ENCODE data around the gene OLFML2A.
"Not testable (repeated sequence)": the region's sequence is repeated elsewhere in the genome, so short reads cannot be mapped to it uniquely, and the experiment has no call there.

OLFML2A gene

GRCh38 chr9:124820698-124821623 lies 44.0 kb downstream of the OLFML2A start:
- no peak for DNase-seq (ENCODE audit: low read depth in 3 of 3)

DNA sequence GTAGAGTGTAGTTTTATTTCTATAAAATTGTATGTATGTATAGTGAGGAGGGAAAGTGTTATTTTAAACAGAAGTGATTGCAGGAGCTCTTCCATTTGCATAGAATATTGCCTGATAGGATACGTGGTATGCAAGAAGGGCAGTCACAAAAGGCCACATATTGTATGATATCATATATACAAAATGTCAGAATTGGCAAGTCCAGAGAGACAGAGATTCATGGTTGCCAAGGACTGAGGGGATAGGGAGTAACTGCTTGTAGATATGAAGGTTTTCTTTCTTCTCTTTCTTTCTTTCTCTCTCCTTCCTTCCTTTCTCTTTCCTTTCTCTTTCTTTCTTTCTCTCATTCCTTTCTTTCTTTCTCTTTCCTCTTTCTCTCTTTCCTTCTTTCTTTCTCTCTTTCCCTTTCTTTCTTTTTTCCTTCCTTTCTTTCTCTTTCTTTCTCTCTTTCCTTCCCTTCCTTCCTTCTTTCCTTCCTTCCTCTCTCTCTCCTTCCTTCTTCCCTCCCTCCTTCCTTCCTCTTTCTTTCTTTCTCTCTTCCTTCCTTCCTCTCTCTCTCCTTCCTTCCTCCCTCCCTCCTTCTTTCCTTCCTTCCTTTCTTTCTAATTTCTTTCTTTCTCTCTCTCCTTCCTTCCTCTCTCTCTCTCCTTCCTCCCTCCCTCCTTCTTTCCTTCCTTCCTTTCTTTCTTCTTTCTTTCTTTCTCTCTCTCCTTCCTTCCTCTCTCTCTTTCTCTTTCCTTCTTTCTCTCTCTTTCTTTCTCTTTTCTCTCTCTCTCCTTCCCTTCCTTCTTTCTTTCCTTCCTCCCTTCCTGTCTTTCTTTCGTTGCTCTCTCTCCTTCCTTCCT lies 51.8 kb downstream of the OLFML2A start:
- no peak for DNase-seq (ENCODE audit: low read depth in 3 of 3)

DNA sequence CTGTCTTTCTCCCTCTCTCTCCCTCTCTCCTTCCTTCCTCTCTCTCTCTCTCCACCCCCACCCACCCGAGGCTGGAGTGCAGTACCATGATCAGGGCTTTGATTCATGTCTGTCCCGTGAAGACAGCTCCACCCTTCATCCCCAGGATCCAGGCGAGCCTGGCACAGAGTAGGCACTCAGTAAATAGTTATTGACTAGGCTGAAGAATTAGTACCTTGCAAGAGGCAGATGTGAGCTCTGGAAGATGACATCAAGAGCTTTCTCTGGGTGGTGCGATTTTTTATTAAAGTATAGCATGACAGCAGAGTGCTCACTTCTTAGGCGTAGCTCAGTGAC lies 52.4 kb downstream of the OLFML2A start:
- DNase-seq (ENCODE audit: low read depth in 3 of 3): no peak

DNA sequence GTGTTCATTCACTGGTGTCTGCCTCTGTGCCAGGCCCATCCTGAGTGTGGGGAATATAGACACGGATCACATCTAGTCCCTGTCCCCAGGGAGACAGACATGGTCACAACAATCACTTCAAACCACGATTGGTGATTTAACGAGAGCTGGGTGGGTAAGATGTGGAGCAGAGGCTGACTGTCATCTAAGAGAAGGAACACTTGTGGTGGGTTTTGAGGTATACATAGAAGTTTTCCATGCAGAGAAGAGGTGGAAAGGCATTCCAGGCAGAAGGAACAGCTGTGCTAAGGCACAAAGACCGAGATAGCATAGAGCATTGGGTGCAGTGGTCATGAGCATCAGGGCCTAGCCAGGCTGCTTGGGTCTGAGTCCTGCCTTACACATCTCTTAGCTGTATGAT lies 53.7 kb downstream of the OLFML2A start:
- no peak for DNase-seq (ENCODE audit: low read depth in 3 of 3)

- no peak for DNase-seq (ENCODE audit: low read depth in 3 of 3)
Measured at GRCh38 chr9:124831642-124832364, 54.9 kb downstream of the OLFML2A start.

DNA sequence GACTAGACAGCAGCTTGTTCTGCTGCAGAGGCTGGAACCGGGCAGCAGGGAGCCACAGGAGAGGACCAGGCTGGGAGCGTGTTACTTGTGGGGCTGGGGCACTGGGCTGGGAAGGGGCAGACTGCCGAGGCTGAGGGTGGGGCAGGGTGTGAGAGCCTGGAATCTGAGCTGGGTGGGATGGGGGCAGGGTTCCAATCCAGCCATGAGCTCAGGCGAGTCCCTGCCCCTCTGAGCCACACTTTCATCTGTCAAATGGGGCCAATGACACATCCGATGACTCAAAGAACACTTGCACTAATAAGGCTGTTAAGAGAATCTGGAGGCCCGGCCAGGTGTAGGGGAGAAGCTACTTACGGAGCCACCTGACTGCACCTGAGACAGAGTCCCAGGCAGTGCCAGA lies 57.7 kb downstream of the OLFML2A start:
- no peak for DNase-seq (ENCODE audit: low read depth in 3 of 3)

GRCh38 chr9:124835026-124835557 lies 58.2 kb downstream of the OLFML2A start:
- DNase-seq (ENCODE audit: low read depth in 3 of 3): no peak

GRCh38 chr9:124838132-124838531 lies 61.2 kb downstream of the OLFML2A start:
- DNase-seq (ENCODE audit: low read depth in 3 of 3): not testable (repeated sequence)

DNA sequence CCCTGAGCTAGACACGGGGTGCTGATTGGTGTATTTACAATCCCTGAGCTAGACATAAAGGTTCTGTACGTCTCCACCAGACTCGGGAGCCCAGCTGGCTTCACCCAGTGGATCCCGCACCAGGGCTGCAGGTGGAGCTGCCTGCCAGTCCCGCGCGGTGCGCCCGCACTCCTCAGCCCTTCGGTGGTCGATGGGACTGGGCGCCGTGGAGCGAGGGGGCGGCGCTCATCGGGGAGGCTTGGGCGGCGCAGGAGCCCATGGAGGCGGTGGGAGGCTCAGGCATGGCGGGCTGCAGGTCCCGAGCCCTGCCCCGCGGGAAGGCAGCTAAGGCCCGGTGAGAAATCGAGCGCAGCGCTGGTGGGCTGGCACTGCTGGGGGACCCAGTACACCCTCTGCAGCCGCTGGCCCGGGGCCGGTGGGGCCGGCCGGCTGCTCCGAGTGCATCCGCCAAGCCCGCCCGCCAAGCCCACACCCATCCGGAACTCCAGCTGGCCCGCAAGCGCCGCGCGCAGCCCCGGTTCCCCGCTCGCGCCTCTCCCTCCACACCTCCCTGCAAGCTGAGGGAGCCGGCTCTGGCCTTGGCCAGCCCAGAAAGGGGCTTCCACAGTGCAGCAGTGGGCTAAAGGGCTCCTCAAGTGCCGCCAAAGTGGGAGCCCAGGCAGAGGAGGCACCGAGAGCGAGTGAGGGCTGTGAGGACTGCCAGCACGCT lies 61.8 kb downstream of the OLFML2A start:
- DNase-seq (ENCODE audit: low read depth in 3 of 3): not testable (repeated sequence)

- DNase-seq (ENCODE audit: low read depth in 3 of 3): no peak
Measured at GRCh38 chr9:124839612-124840299, 62.8 kb downstream of the OLFML2A start.

GRCh38 chr9:124840300-124840833 lies 63.4 kb downstream of the OLFML2A start:
- no peak for DNase-seq (ENCODE audit: low read depth in 3 of 3)

DNA sequence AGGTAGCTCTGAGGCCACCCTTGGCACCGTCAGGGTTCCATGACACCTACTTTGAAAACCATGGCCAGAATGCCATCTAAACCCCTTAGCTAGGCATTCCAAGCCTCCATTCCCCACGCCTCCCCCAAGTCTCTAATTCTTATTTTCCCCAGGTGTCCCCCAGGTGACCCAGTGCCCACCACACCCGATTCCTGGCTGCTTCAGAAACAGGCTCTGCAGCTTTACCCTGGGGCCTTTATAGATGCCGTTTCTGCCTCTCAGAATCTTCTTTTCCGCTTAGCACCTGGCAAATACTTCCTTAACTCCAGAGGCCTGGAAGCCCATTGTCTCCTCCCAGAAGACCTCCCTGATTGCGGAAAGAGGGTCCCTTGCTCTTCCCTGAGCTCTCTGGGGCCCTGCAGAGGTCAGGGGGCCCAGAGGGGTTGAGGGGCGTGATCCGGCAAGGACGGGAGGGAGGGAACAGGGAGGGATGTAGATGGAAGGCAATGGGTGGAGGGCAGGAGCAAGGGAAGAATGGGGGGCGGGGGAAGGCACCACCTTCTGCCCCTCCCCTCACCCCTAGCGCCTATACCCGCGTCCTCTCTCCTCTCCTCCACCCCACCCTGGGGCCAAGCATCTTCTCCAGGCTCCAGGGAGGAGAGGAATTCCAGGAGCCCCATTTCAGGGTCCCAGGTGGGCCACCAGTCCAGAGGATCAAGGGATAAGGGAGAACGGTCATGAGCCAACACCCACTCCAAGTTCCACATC lies 64.3 kb downstream of the OLFML2A start:
- no peak for DNase-seq (ENCODE audit: low read depth in 3 of 3)

GRCh38 chr9:124843456-124844034 lies 66.6 kb downstream of the OLFML2A start:
- no peak for DNase-seq (ENCODE audit: low read depth in 3 of 3)

DNA sequence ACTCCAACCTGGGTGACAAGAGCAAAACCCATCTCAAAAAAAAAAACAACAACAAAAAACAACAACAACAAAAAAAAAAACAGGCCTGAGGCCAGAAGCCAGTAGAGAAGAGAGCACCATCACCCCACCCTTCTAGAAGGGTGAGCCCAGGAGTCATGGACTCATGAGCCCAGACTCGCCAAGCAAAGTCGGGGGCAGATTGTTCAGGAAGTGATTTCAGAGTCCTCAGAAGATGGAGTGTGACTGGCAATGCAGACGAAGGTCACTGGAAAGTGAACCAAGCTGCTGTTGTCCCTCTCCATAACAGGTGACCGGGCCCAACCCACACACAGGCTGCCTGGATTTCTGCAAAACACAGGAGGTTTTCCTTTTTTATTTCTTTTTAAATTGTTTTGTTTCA lies 67.4 kb downstream of the OLFML2A start:
- DNase-seq (ENCODE audit: low read depth in 3 of 3): no peak

DNA sequence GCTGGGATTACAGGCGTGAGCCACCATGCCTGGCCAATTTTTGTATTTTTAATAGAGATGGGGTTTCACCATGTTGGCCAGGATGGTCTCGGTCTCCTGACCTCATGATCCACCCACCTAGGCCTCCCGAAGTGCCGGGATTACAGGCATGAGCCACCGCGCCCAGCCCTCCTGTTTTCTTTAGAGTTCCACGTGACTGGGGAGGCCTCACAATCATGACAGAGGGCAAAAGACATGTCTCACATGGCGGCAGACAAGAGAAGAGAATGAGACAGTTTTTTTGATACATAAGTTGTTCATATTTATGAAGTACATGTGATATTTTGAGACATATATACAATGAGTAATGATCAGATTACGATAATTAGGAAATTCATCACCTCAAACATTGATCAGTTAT lies 69.5 kb downstream of the OLFML2A start:
- DNase-seq (ENCODE audit: low read depth in 3 of 3): not testable (repeated sequence)

GRCh38 chr9:124846969-124847368 lies 70.0 kb downstream of the OLFML2A start:
- DNase-seq (ENCODE audit: low read depth in 3 of 3): no peak

DNA sequence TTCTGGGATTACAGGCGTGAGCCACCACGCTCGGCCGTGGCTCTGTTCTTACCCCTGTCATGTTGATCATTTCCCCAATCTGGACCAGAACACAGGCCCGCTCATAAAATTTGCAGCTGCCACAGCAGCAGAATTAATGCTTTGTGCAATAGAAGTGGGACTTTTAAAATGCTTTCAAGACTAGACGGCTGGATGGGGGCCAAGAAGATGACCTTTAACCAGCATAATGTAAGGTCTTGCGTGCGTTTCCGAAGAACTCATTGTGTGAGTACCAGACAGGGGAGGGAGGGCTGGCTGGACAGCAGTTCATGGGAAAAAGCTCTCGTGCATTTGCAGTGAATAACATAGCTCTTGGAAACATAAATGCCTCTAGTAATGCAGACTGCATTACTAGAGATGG lies 72.9 kb downstream of the OLFML2A start:
- no peak for DNase-seq (ENCODE audit: low read depth in 3 of 3)

DNA sequence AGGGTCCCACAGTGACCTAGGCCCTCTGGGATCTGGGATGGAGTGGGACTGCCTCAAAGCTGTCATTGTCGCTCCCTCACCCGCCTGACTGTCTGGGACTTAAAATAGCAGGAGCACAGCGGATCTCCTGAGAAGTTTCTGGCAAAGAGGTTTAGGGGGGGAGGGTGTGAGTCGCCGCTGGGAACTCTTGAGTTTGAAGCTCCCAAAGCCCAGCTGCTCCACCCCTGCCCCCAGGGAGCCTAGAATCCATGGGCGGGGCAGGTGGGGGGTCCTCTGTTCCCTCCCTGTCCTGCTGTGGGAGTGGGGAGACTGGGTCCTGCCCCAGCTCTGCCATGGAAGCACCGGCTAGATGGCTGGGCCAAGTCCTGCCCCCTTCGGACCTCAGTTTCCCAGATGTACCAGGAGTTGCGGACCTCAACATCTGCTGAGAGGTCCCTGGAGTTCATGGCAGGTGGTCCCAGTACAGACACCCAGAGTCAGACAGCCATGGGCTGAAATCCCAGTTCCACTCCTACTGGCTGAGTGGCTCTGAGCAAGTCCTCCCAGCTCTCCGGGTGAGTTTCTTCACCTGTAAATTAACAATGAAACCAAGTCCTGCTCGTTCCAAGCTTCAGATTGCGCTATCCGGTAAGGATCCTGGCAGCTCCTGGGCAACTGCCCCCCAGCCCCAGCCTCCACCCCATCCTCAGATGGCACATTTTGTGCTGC lies 75.3 kb downstream of the OLFML2A start:
- no peak for DNase-seq (ENCODE audit: low read depth in 3 of 3)

Measured in stimulated activated CD4-positive, alpha-beta T cell treated with anti-CD3 and anti-CD28 coated beads, TNF-alpha, amount 100 ng/mL, for 24 hours (primary cell).